ENCODE results near the gene DISC1. TPM values are rescaled to one million over a fixed set of nuclear protein-coding genes. Genes with fewer than 3 reads are reported as not detected.
"Not testable (repeated sequence)": the region's sequence is repeated elsewhere in the genome, so short reads cannot be mapped to it uniquely, and the experiment has no call there.

Gene DISC1
- total RNA-seq, 1 experiment from 2014 or later = 3.3 TPM

DNA sequence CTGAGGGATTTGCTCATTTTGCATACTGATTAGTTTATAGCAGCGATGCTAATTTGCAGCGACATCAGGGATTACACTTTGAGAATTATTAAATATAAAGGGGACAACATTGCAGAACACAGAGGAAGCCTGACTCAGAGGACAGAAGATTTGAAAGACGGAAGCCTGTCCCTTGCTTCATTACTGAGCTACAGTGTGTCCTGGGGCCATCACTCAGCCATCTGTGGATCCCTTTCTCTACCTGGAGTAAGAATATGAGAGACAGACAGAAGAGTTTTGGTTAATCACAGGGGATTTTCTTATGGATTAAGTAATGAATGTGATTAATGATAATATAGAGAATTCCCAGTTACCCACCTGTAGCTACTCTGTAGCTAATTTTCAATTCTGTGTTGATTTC lies 134.7 kb downstream of the DISC1 start:
- DNase-seq (ENCODE audit: low read depth in 1 of 2, low spot score in 2 of 2) = no peak
- Histone ChIP-seq H3K4me1 (replicated peaks) (no peaks in the 10 kb centered on the region), H3K36me3 (no peaks in the 10 kb centered on the region), H3K27me3 (replicated peaks) (no peaks in the 10 kb centered on the region), H3K9me3 (replicated peaks) (no peaks in the 10 kb centered on the region), H3K27ac (no peak overlapping the region), H3K4me3 (no peak overlapping the region)

DNA sequence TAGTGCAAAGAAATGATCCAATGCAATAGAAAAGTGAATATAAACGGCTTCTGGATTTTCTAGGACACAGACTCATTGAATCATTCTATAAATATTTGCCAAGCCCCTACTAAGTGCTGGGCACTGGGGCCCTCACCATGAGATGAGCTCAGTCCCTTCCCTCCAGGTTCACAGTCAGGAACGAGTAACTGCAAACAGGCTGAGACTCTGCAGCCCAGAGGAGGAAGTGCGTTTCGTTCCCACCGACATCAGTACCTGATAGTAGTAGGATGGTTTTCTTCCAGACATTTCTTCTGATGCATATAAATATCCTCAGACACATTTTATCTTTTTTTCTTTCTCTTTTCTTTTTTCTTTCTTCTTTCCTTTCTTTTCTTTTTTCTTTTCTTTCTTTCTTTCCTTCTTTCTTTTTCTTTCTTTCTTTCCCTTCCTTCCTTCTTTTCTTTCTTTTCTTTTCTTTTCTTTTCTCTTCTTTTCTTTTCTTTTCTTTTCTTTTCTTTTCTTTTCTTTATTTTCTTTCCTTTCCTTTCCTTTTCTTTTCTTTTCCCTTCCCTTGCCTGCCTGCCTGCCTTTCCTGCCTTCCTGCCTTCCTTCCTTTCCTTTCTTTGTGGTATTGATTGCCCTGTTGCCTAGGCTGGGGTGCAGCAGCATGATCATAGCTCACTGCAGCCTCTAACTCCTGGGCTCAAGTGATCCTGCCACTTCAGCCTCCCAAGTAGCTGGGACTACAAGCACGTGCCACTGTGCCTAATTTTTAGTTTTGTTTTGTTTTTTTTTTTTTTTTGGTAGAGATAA lies 135.4 kb downstream of the DISC1 start:
- H3K9me3 ChIP-seq (replicated peaks) = no peaks in the 10 kb centered on the region
- H3K36me3 ChIP-seq = no peaks in the 10 kb centered on the region
- H3K4me1 ChIP-seq (replicated peaks) = no peaks in the 10 kb centered on the region
- H3K27me3 ChIP-seq (replicated peaks) = no peaks in the 10 kb centered on the region
- no peak overlapping the region for H3K4me3 ChIP-seq
- DNase-seq (ENCODE audit: low read depth in 1 of 2, low spot score in 2 of 2) = no peak
- H3K27ac ChIP-seq = no peak overlapping the region

DNA sequence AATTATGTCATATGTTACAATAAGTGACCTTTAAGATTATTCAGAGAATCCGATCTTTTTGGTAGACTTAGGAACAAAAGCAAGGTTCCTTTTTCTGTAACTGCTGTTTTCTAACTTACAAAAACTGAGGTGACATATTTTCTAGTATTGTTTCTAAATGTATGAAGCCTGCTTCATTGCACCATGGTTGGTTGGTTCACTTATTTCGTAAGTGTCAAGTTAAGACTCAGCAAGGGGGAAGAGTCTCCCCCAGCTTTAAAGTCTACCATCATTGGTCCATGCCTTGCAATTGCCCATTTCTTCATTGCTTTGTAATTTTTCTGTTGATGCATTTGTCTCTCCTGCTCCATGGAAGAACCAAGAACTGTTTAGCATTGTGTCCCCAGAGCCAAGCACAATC lies 136.9 kb downstream of the DISC1 start:
- no peak for DNase-seq (ENCODE audit: low read depth in 1 of 2, low spot score in 2 of 2)
- no peaks in the 10 kb centered on the region for H3K36me3 ChIP-seq
- no peaks in the 10 kb centered on the region for H3K4me1 ChIP-seq (replicated peaks)
- no peaks in the 10 kb centered on the region for H3K27me3 ChIP-seq (replicated peaks)
- no peak overlapping the region for H3K4me3 ChIP-seq
- no peaks in the 10 kb centered on the region for H3K9me3 ChIP-seq (replicated peaks)
- no peak overlapping the region for H3K27ac ChIP-seq

DNA sequence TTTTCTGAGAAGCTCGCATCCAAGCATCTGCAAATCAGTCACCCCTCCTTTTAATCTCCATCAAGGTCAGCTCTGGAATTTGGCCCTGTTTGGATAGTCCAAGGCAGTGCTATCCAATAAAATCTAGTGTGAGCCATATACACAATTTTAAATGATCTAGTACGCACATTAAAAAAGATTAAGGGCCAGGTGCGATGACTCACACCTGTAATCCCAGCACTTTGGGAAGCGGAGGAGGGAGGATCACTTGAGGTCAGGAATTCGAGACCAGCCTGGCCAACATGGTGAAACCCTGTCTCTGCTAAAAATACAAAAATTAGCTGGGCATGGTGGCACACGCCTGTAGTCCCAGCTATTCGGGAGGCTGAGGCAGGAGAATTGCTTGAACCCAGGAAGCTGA lies 139.2 kb downstream of the DISC1 start:
- not testable (repeated sequence) for H3K9me3 ChIP-seq (replicated peaks); DNase-seq (ENCODE audit: low read depth in 1 of 2, low spot score in 2 of 2); H3K27me3 ChIP-seq (replicated peaks); H3K36me3 ChIP-seq; H3K4me1 ChIP-seq (replicated peaks); H3K4me3 ChIP-seq; H3K27ac ChIP-seq

DNA sequence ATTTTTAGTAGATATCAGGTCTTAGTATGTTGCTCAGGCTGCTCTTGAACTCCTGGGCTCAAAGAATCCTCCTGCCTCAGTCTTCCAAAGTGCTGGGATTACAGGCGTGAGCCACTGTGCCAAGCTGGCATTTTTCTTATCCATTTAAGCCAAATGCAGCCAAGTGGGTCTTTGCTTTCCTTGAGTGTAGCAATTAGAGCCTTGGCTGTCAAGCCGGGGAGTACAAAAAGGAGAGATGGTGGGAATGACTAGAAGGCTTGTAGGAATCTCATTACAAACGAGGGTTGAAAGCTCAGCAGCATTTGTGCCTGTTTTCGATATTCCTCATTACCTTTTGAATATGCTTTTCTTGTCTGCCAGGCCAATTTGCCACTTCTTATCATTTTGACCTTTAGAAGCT lies 140.9 kb downstream of the DISC1 start:
- Histone ChIP-seq H3K27ac (no peak overlapping the region), H3K4me1 (replicated peaks) (no peaks in the 10 kb centered on the region), H3K36me3 (no peaks in the 10 kb centered on the region), H3K27me3 (replicated peaks) (no peaks in the 10 kb centered on the region), H3K4me3 (no peak overlapping the region), H3K9me3 (replicated peaks) (no peaks in the 10 kb centered on the region)
- DNase-seq (ENCODE audit: low read depth in 1 of 2, low spot score in 2 of 2) = no peak

DNA sequence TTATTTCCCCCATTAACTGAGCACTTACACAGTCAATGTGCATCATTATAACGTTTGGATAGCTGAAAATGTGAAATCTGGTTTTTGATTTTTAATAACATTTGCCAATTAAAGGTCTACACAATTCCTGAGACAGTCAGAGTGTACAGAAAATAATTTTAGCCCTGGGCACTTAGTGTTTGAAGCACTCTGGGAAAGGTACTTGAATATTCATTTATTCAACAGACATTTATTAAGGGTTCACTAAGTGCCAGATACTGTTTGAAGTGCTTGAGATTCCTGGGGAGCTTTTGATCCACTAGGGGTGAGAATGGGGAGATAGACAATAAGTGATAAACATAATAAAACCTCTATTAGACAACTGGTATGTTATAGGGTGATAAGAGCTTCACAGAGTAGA lies 141.8 kb downstream of the DISC1 start:
- H3K27ac ChIP-seq = no peak overlapping the region
- no peaks in the 10 kb centered on the region for H3K36me3 ChIP-seq
- H3K4me3 ChIP-seq = no peak overlapping the region
- no peaks in the 10 kb centered on the region for H3K27me3 ChIP-seq (replicated peaks)
- DNase-seq (ENCODE audit: low read depth in 1 of 2, low spot score in 2 of 2) = no peak
- H3K4me1 ChIP-seq (replicated peaks) = no peaks in the 10 kb centered on the region
- H3K9me3 ChIP-seq (replicated peaks) = no peaks in the 10 kb centered on the region

DNA sequence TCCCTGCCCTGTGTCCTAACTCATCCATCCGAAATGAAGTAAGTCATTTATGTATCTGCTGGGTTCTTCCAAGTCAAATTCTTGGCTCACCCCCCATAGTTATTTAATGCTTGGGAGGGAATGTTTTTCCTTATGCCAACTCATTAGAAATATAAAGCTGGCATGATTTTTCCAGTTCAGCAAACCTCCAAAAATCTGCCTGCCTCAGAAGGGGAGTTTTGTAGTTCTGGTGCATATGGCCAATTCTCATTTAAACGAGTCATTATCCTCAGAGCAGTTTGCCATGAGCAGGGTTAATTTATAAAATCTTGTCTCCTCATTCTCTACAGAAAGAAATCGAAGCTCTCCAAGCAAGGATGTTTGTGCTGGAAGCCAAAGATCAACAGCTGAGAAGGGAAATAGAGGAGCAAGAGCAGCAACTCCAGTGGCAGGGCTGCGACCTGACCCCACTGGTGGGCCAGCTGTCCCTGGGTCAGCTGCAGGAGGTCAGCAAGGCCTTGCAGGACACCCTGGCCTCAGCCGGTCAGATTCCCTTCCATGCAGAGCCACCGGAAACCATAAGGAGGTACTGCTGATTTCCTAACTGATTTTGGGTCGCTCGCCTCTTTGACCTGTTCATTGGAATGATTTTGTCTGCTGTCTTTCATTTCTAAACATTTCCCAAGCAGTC lies 144.1 kb downstream of the DISC1 start:
- no peak for DNase-seq (ENCODE audit: low read depth in 1 of 2, low spot score in 2 of 2)
- Histone ChIP-seq H3K9me3 (replicated peaks) (no peaks in the 10 kb centered on the region), H3K4me1 (replicated peaks) (no peaks in the 10 kb centered on the region), H3K27ac (no peak overlapping the region), H3K4me3 (no peak overlapping the region), H3K36me3 (no peaks in the 10 kb centered on the region), H3K27me3 (replicated peaks) (no peaks in the 10 kb centered on the region)

DNA sequence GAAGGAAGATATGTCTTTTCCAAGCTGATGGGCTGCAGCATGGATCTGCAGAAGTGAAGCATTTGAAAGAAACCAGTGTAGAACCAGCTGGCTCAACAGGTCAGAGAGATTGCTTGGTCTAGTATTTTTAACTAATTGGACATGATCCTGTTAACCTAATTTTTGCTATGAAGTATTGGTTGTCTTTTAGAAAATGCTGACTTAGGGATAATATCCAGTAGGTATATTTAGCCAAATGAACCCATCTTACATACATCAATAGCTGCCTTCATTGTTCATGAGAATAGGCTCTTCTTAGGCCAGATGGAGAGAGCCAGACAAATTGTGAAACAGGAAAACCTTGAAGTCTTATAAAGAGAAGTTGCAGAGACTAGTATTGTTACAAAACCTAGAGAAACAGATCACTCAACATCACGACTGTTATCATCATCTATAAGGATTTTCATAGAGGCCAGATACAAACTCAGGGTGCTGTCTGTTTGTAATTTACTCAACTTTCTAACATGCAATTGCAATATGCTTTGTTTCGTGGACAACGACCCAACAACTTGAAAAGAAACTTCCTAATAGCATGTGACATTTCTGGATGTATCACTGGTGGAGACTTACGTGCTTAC lies 148.2 kb downstream of the DISC1 start:
- H3K36me3 ChIP-seq = no peaks in the 10 kb centered on the region
- H3K27ac ChIP-seq = no peak overlapping the region
- no peak overlapping the region for H3K4me3 ChIP-seq
- H3K9me3 ChIP-seq (replicated peaks) = no peaks in the 10 kb centered on the region
- H3K27me3 ChIP-seq (replicated peaks) = no peaks in the 10 kb centered on the region
- no peaks in the 10 kb centered on the region for H3K4me1 ChIP-seq (replicated peaks)
- no peak for DNase-seq (ENCODE audit: low read depth in 1 of 2, low spot score in 2 of 2)

DNA sequence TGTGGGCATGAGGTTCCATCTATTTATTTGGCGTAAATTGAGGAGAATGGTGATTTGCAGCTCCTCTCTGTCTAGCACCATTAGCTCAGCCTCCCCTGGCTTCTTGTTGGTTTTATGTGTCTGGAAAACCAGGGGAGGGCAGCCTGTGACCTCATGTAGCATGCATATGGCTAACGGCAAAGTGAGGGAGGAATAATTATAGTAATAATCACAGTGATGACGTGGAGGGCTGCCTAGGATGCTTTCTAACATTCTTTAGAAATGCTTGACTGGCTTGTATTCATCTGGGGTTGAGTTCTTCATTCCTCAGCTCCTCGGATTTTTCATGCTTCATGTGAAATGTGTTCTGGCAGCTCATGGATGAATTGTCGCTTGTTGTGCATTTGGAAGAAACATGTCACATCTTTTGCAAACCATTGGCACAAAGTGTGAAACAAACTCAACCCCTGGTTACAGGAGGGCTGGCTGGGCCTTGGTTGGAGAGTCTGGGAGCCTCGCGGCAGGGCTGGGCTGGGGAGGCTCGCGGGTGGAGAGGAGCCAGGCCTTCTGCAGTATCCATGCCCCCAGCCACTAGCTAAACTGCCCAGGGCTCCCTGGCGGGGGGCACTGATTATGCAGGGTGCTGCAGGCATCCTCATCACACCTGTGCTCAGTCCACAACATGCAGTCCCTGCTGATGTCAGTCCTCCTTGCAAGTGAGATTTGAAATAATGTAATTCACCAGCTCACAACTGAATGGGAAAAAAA lies 149.6 kb downstream of the DISC1 start:
- no peaks in the 10 kb centered on the region for H3K4me1 ChIP-seq (replicated peaks)
- DNase-seq (ENCODE audit: low read depth in 1 of 2, low spot score in 2 of 2) = no peak
- H3K27me3 ChIP-seq (replicated peaks) = no peaks in the 10 kb centered on the region
- H3K27ac ChIP-seq = no peak overlapping the region
- no peak overlapping the region for H3K4me3 ChIP-seq
- no peaks in the 10 kb centered on the region for H3K9me3 ChIP-seq (replicated peaks)
- no peaks in the 10 kb centered on the region for H3K36me3 ChIP-seq

DNA sequence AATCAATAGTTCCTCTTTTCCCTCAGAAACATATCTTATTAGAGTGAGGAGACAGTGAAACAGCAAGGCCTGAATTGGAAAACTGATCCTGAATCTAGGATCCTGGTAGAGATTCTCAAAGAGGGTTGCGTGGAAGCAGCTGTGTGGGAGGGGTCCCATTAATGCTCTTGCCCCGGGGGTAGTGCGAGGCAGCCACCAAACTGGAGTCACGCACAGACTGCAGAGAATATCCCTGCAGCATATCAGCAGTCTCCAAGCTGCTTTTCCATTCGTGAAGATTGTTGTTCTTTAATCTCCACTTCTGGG lies 150.1 kb downstream of the DISC1 start:
- no peak for DNase-seq (ENCODE audit: low read depth in 1 of 2, low spot score in 2 of 2)
- no peaks in the 10 kb centered on the region for H3K27me3 ChIP-seq (replicated peaks)
- H3K27ac ChIP-seq = no peak overlapping the region
- H3K4me1 ChIP-seq (replicated peaks) = no peaks in the 10 kb centered on the region
- no peaks in the 10 kb centered on the region for H3K9me3 ChIP-seq (replicated peaks)
- no peaks in the 10 kb centered on the region for H3K36me3 ChIP-seq
- H3K4me3 ChIP-seq = no peak overlapping the region

DNA sequence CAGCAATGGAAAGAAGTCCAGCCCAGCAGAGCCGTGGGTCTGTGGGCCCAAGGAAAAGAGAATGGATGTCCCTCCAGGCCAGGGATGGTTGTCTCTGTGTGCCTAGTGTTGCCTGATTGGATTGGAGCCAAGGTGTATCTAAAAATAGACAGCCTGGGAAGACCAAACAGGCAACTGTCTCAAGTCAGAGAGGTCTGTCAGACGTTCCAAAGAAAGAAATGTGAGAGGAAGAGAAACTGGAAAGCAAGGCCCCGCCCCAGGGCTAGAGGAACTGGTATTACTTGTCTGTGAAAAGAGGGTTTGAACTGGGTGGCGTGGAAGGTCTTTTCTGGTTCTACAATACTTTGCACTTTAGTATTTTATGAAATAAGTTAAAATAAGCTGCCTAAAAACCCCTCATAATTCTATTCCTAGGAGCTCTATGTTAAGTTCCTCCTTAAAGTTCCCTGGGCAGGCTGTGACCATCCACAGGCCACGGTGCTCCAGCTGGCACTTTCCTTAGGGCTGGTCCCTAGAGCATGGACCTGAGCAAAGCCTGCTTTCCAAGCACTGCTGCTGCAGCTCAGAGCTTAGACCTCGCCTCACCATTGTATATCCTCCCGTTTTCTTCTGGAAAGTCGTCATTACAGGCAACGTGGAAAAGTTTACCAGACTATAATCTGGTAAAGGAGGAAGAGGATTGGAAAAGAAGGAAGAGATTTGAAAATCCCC lies 151.6 kb downstream of the DISC1 start:
- no peaks in the 10 kb centered on the region for H3K9me3 ChIP-seq (replicated peaks)
- no peaks in the 10 kb centered on the region for H3K36me3 ChIP-seq
- no peak for DNase-seq (ENCODE audit: low read depth in 1 of 2, low spot score in 2 of 2)
- H3K4me3 ChIP-seq = no peak overlapping the region
- H3K27me3 ChIP-seq (replicated peaks) = no peaks in the 10 kb centered on the region
- H3K4me1 ChIP-seq (replicated peaks) = no peaks in the 10 kb centered on the region
- no peak overlapping the region for H3K27ac ChIP-seq

DNA sequence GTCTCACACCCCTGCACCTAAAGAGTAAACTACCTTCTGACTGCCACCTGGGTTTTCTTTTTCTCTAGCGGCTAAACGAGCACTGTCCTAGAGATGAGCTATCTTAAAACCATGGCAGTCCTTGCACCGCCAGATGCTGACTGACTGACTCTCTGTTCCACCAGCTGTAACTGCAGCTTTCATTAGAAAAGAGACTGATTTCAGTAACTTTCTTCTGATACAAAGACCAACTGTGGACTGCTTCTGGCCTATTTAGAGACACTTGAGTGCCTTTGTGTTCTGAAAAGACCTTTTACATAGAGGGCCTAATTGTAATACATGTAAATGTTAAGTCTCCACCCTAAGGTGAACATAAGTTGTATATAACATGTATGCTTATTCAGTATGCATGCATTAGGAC lies 152.5 kb downstream of the DISC1 start:
- Histone ChIP-seq H3K4me3 (no peak overlapping the region), H3K9me3 (replicated peaks) (no peaks in the 10 kb centered on the region), H3K27ac (no peak overlapping the region), H3K4me1 (replicated peaks) (no peaks in the 10 kb centered on the region), H3K27me3 (replicated peaks) (no peaks in the 10 kb centered on the region), H3K36me3 (no peaks in the 10 kb centered on the region)
- no peak for DNase-seq (ENCODE audit: low read depth in 1 of 2, low spot score in 2 of 2)

DNA sequence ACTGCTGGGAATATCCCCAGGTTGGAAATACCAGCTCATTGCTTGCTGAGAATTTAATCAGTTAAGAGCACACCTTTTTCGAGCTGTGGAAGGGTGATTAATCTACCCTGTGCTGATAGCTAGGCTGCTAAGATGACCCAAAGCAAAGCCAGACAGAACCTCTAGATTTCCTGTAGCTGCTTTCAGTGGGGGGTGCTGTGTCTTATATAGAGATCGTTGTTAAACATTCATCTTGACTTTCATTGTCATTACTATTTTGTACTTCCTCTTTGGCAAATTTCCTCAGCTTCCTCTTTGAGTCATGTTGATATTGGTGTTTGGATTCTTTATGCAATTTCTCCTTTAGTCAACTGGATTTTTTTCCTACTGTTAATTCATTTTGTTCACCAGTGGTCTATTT lies 155.3 kb downstream of the DISC1 start:
- H3K36me3 ChIP-seq = no peaks in the 10 kb centered on the region
- no peaks in the 10 kb centered on the region for H3K27me3 ChIP-seq (replicated peaks)
- H3K4me3 ChIP-seq = no peak overlapping the region
- H3K4me1 ChIP-seq (replicated peaks) = no peaks in the 10 kb centered on the region
- no peaks in the 10 kb centered on the region for H3K9me3 ChIP-seq (replicated peaks)
- DNase-seq (ENCODE audit: low read depth in 1 of 2, low spot score in 2 of 2) = no peak
- no peak overlapping the region for H3K27ac ChIP-seq
